Measurements from ENCODE around the gene KIF21B.
A peak's percentile ranks its signal among the peaks of the same experiment; 100 is the strongest.

KIF21B gene

GRCh38 chr1:201063145-201063544 is 39.6 kb upstream of the KIF21B start:
- no peak overlapping the region for H3K9ac ChIP-seq
- peaks cover 19 to 95% (median 78%) of the 10 kb centered on the region in 10 experiments for H3K4me1 ChIP-seq
- peaks cover 0 to 7% (median 0%) of the 10 kb centered on the region in 11 experiments; a peak in 2 of 22 replicates for H4K20me1 ChIP-seq
- no peaks in the 10 kb centered on the region for H3K36me3 ChIP-seq
- peak overlapping the region in 9 of 11 experiments; percentile 33 to 93 (median 85); a peak in 14 of 22 replicates for H3K4me2 ChIP-seq
- no peak for TF ChIP-seq Cebpa-rat (IDR thresholded peaks at IDR 0.05)
- no peaks in the 10 kb centered on the region for H3K9me3 ChIP-seq (replicated peaks in 1 of 11)
- no peaks in the 10 kb centered on the region for H3K27me3 ChIP-seq
- H3K4me3 ChIP-seq = no peak overlapping the region
- H3K27ac ChIP-seq = no peak overlapping the region

DNA sequence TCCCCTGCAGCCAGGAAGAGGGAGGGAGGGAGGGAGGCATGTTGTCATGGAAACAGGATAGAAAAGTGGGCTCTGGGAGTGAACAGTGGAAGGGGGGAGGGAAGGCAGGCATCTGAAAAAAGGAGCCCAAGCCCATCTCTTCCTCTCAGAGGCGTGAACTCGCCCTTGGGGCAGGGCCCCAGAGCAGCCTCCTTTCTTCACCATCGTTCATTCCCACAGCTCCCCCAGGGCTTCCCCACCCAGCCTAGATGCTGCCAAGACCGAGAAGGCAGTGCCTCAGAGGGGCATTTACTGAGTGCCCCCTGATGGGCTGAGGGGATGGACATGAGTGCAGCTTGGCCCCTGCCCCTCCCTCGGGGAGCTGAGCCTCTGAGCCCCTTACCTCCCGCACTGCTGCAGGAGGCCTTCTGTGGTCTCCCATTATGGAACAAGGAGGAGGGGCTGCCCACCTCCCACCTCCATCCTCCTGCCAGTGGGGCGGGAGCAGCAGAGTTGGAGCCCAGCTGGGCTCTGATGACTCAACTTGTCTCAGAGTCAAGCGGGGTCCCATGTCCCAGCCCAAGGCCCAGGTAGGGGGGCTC is 39.1 kb upstream of the KIF21B start:
- no peak for TF ChIP-seq Cebpa-rat (IDR thresholded peaks at IDR 0.05)
- Histone ChIP-seq H3K27me3 (no peaks in the 10 kb centered on the region), H3K27ac (no peak overlapping the region), H3K9me3 (replicated peaks in 1 of 11) (no peaks in the 10 kb centered on the region), H3K4me1 (peaks cover 19 to 95% (median 79%) of the 10 kb centered on the region in 10 experiments), H3K4me3 (no peak overlapping the region), H3K4me2 (peak overlapping the region in 9 of 11 experiments; percentile 33 to 93 (median 85); a peak in 17 of 22 replicates), H3K36me3 (no peaks in the 10 kb centered on the region), H4K20me1 (peaks cover 0 to 7% (median 0%) of the 10 kb centered on the region in 11 experiments; a peak in 2 of 22 replicates), H3K9ac (0 out of 22 replicates have a peak overlapping the region, but pooled peaks of 1 of the 11 experiments have one; percentile 20)

GRCh38 chr1:201061886-201062285 is 38.4 kb upstream of the KIF21B start:
- Histone ChIP-seq H4K20me1 (peaks cover 0 to 4% (median 0%) of the 10 kb centered on the region in 11 experiments; a peak in 2 of 22 replicates), H3K27ac (no peak overlapping the region), H3K4me2 (peak overlapping the region in 10 of 11 experiments; percentile 4 to 93 (median 84); a peak in 18 of 22 replicates), H3K4me1 (peaks cover 14 to 95% (median 79%) of the 10 kb centered on the region in 10 experiments), H3K9ac (no peak overlapping the region), H3K4me3 (no peak overlapping the region), H3K27me3 (peaks cover 0 to 4% (median 0%) of the 10 kb centered on the region in 11 experiments; a peak in 3 of 22 replicates), H3K9me3 (replicated peaks in 1 of 11) (no peaks in the 10 kb centered on the region), H3K36me3 (no peaks in the 10 kb centered on the region)
- TF ChIP-seq Cebpa-rat (IDR thresholded peaks at IDR 0.05) = no peak

- TF ChIP-seq Cebpa-rat (IDR thresholded peaks at IDR 0.05) = no peak
- peaks cover 11 to 95% (median 79%) of the 10 kb centered on the region in 10 experiments for H3K4me1 ChIP-seq
- H3K9me3 ChIP-seq (replicated peaks in 1 of 11) = no peaks in the 10 kb centered on the region
- no peaks in the 10 kb centered on the region for H3K36me3 ChIP-seq
- no peak overlapping the region for H3K4me3 ChIP-seq
- no peaks in the 10 kb centered on the region for H4K20me1 ChIP-seq
- H3K9ac ChIP-seq = no peak overlapping the region
- H3K27ac ChIP-seq = no peak overlapping the region
- H3K4me2 ChIP-seq = peak overlapping the region in 10 of 11 experiments; percentile 7 to 93 (median 84); a peak in 18 of 22 replicates
- peaks cover 0 to 6% (median 0%) of the 10 kb centered on the region in 11 experiments; a peak in 3 of 22 replicates for H3K27me3 ChIP-seq
Observed at GRCh38 chr1:201061049-201061448, 37.5 kb upstream of the KIF21B start.

DNA sequence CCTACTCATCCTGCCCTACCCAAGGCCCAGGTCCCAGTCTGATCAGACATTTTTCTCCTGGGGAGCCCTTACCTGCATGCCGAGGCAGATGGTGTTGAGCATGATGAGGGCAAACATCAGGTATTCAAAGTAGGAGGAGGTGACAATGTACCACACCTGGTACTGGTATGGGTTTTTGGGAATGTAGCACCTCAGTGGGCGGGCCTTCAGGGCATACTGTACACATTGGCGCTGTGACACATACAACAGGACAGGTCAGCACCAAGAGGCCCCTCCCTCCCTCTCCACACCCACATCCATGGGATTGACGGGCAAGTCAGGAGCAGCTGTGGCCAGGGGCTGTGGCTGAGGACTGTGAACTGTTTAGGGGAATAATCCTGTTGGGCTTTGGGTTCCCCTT is 37.1 kb upstream of the KIF21B start:
- Histone ChIP-seq H3K9ac (no peak overlapping the region), H3K4me2 (peak overlapping the region in 9 of 11 experiments; percentile 32 to 93 (median 85); a peak in 18 of 22 replicates), H3K9me3 (replicated peaks in 1 of 11) (no peaks in the 10 kb centered on the region), H3K27me3 (peaks cover 0 to 6% (median 0%) of the 10 kb centered on the region in 11 experiments; a peak in 3 of 22 replicates), H3K4me3 (no peak overlapping the region), H3K36me3 (no peaks in the 10 kb centered on the region), H3K27ac (no peak overlapping the region), H4K20me1 (no peaks in the 10 kb centered on the region), H3K4me1 (peaks cover 11 to 95% (median 79%) of the 10 kb centered on the region in 10 experiments)
- no peak for TF ChIP-seq Cebpa-rat (IDR thresholded peaks at IDR 0.05)

DNA sequence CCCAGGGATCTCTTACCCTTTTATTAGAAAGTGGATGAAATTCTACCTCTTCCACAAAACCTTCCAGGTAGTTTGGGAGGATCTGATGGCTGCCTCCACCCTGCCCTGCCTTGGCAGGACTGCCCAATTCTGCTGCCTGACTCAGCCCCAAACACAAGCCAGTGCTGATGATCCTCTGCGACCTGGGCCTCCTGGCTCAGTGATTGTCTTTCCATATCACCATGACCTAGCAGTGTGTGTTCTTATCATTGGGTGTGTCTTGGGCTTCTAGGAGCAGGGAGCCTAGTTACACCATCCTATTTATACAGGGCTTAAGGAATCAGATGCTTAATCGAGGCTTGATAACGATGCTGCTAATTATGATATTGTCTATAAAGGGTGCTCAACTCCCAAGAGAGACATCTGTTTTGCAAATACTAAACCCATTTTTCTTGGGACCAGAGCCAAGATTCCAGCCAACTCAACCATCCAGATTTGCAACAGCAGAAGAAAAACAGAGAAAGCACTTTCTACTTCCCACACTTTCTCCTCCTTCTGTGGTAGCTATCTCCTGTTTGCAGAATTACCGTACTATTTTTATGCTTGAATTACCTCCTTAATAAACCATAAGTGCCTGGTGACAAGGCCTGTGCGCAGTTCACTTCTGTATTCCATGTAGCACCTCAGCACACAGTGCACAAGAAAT is 36.5 kb upstream of the KIF21B start:
- Histone ChIP-seq H3K9me3 (replicated peaks in 1 of 11) (no peaks in the 10 kb centered on the region), H3K36me3 (no peaks in the 10 kb centered on the region), H3K9ac (no peak overlapping the region), H3K4me3 (no peak overlapping the region), H3K4me2 (peak overlapping the region in 9 of 11 experiments; percentile 32 to 93 (median 85); a peak in 18 of 22 replicates), H4K20me1 (no peaks in the 10 kb centered on the region), H3K4me1 (peaks cover 16 to 97% (median 83%) of the 10 kb centered on the region in 10 experiments), H3K27ac (no peak overlapping the region), H3K27me3 (peaks cover 0 to 7% (median 0%) of the 10 kb centered on the region in 11 experiments; a peak in 4 of 22 replicates)
- TF ChIP-seq Cebpa-rat (IDR thresholded peaks at IDR 0.05) = no peak

DNA sequence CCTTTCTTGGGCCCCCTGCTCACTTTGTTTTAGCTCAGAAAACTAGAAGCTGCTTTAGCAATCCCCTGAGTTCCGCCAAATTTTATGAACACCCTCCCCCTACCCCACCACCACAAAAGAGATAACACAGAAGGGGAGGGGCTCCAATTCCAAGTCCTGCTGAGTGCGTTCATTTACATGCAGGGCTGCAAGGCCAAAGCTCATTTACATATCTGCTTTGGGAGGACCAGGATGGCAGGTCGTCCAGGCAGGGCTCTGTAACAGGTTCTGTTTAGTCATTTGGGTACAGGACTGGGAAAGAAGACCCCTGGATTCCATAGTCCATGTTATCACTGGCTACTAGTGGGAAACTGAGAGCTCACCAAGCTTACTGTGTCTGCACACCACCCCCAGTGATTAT is 35.9 kb upstream of the KIF21B start:
- Histone ChIP-seq H3K4me3 (no peak overlapping the region), H3K4me2 (peak overlapping the region in 9 of 11 experiments; percentile 26 to 93 (median 85); a peak in 17 of 22 replicates), H3K27me3 (peaks cover 0 to 11% (median 0%) of the 10 kb centered on the region in 11 experiments; a peak in 5 of 22 replicates), H3K36me3 (no peaks in the 10 kb centered on the region), H3K4me1 (peaks cover 19 to 96% (median 88%) of the 10 kb centered on the region in 10 experiments), H3K9ac (no peak overlapping the region), H4K20me1 (no peaks in the 10 kb centered on the region), H3K9me3 (replicated peaks in 1 of 11) (no peaks in the 10 kb centered on the region), H3K27ac (no peak overlapping the region)
- no peak for TF ChIP-seq Cebpa-rat (IDR thresholded peaks at IDR 0.05)

DNA sequence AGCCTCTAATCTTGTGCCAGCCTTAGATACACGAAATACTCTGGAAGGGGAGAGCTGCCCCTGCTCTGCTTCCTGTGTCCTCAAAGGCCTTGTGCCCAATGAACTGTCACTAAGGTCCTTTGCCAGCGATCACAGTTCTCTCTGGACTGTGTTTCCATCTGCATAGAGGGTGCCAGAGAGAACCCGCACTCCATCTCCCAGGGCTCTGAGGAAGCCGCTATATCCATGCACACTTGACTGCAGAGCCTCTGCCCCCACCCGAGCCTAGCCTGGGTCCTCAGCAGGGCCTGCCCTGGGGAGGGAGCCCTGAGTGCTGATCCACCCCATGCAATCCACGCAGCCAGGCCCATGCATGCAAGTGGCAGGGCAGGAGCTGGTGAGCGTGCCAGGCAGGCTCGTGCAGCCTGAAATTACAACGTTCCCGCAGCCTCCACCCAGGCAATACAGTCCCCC is 30.6 kb upstream of the KIF21B start:
- Histone ChIP-seq H3K4me2 (peak overlapping the region in 10 of 11 experiments; percentile 16 to 93 (median 78); a peak in 19 of 22 replicates), H3K27ac (no peak overlapping the region)

More for the DNA sequence above, 30.6 kb upstream of the KIF21B start:
- H4K20me1 ChIP-seq = peaks cover 0 to 34% (median 0%) of the 10 kb centered on the region in 11 experiments; a peak in 3 of 22 replicates
- no peaks in the 10 kb centered on the region for H3K9me3 ChIP-seq (replicated peaks in 1 of 11)
- peak overlapping the region in 1 of 10 experiments; percentile 19; a peak in 1 of 20 replicates for H3K4me3 ChIP-seq
- no peaks in the 10 kb centered on the region for H3K36me3 ChIP-seq
- TF ChIP-seq Cebpa-rat (IDR thresholded peaks at IDR 0.05) = no peak
- H3K9ac ChIP-seq = peak overlapping the region in 3 of 11 experiments; percentile 5 to 36 (median 6); a peak in 3 of 22 replicates
- peaks cover 36 to 100% (median 99%) of the 10 kb centered on the region in 10 experiments for H3K4me1 ChIP-seq
- peaks cover 0 to 56% (median 0%) of the 10 kb centered on the region in 11 experiments; a peak in 9 of 22 replicates for H3K27me3 ChIP-seq

Measured in BLaER1 treated with 17β-estradiol and CSF1 and Interleukin-3, amounts not matched to agents 10 nM and 100 nM (cell line).